Liver (tissue), 9 donors: Measurements from ENCODE around the gene NBEAL2. TPM values are rescaled to one million over a fixed set of nuclear protein-coding genes. Genes with fewer than 3 reads are reported as not detected.

ENCODE experiments used
- DNase-seq: peaks from one replicate; pipeline ENCODE4 v3.0.0-alpha.2; 2017; ENCODE audit warnings: low spot score
- H3K27ac ChIP-seq, 2 donors: one replicate each; pipeline ENCODE4 v1.7.0; 2013; ENCODE audit warnings: inconsistent platforms in 2 of 2, low read length in 2 of 2, control low read depth in 1 of 2, low read depth in 1 of 2, mild to moderate bottlenecking in 1 of 2
- H3K27me3 ChIP-seq, 4 donors: one replicate each; pipeline versions ENCODE4 v1.6.1 to v1.7.0; 2013; ENCODE audit warnings: low read length in 3 of 4, inconsistent platforms in 1 of 4, mild to moderate bottlenecking in 1 of 4, moderate library complexity in 1 of 4; ENCODE audit not compliant: control insufficient read depth in 4 of 4, insufficient read depth in 4 of 4
- H3K36me3 ChIP-seq, 4 donors: one replicate each; pipeline versions ENCODE4 v1.6.1 to v1.7.0; 2013; ENCODE audit warnings: low read length in 3 of 4, mild to moderate bottlenecking in 3 of 4, low read depth in 1 of 4, moderate library complexity in 1 of 4; ENCODE audit not compliant: control insufficient read depth in 4 of 4, insufficient read depth in 3 of 4
- H3K4me1 ChIP-seq, 4 donors: one replicate each; pipeline versions ENCODE4 v1.6.1 to v1.7.0; 2013; ENCODE audit warnings: low read length in 3 of 4, mild to moderate bottlenecking in 3 of 4, moderate library complexity in 1 of 4; ENCODE audit not compliant: control insufficient read depth in 4 of 4, insufficient read depth in 4 of 4
- H3K4me3 ChIP-seq, 3 donors: one replicate each; pipeline versions ENCODE4 v1.6.1 to v1.7.0; 2013; ENCODE audit warnings: low read length in 3 of 3, control low read depth in 1 of 3, low read depth in 1 of 3, mild to moderate bottlenecking in 1 of 3
- H3K9ac ChIP-seq, 2 donors: one replicate each; pipeline ENCODE4 v1.7.0; 2013; ENCODE audit warnings: low read length in 2 of 2, mild to moderate bottlenecking in 2 of 2, moderate library complexity in 2 of 2, control low read depth in 1 of 2, low read depth in 1 of 2
- H3K9me3 ChIP-seq, 4 donors: one replicate each; pipeline versions ENCODE4 v1.6.1 to v1.7.0; 2013; ENCODE audit warnings: low read length in 3 of 4; ENCODE audit not compliant: control insufficient read depth in 4 of 4
- EGR1 ChIP-seq, 2 donors: IDR thresholded peaks; 2 replicates each; pipeline ENCODE4 v1.6.1; 2016 to 2018; ENCODE audit warnings: antibody characterized with exemption in 2 of 2, low read depth in 2 of 2
- FOXA1 ChIP-seq: IDR thresholded peaks from 2 replicates; pipeline ENCODE4 v1.6.1; 2016; ENCODE audit warnings: antibody characterized with exemption
- FOXA2 ChIP-seq: IDR thresholded peaks from 2 replicates; pipeline ENCODE4 v1.6.1; 2016; ENCODE audit warnings: antibody characterized with exemption
- GABPA ChIP-seq, 2 donors: IDR thresholded peaks in 1 of 2; conservative IDR thresholded peaks in 1 of 2; 2 replicates each; pipeline ENCODE4 v1.6.1; 2016; ENCODE audit warnings: antibody characterized with exemption in 2 of 2, mild to moderate bottlenecking in 1 of 2, moderate library complexity in 1 of 2
- HNF4A ChIP-seq, 2 donors: conservative IDR thresholded peaks; 2 replicates each; pipeline ENCODE4 v1.6.1; 2016; ENCODE audit warnings: antibody characterized with exemption in 2 of 2, mild to moderate bottlenecking in 2 of 2
- HNF4G ChIP-seq: IDR thresholded peaks from 2 replicates; pipeline ENCODE4 v1.6.1; 2016; ENCODE audit warnings: antibody characterized with exemption
- JUND ChIP-seq, 2 donors: IDR thresholded peaks; 2 replicates each; pipeline ENCODE4 v1.6.1; 2016; ENCODE audit warnings: antibody characterized with exemption in 2 of 2
- NR2F2 ChIP-seq: IDR thresholded peaks from 2 replicates; pipeline ENCODE4 v1.6.1; 2016; ENCODE audit warnings: antibody characterized with exemption
- RAD21 ChIP-seq, 2 donors: IDR thresholded peaks; 2 replicates each; pipeline ENCODE4 v1.6.1; 2016; ENCODE audit warnings: antibody characterized with exemption in 2 of 2, mild to moderate bottlenecking in 2 of 2
- RXRA ChIP-seq, 2 donors: IDR thresholded peaks; 2 replicates each; pipeline ENCODE4 v1.6.1; 2017 to 2018; ENCODE audit warnings: antibody characterized with exemption in 2 of 2, mild to moderate bottlenecking in 1 of 2
- SP1 ChIP-seq: IDR thresholded peaks from 2 replicates; pipeline ENCODE4 v1.6.1; 2018; ENCODE audit warnings: antibody characterized with exemption, mild to moderate bottlenecking
- TAF1 ChIP-seq: conservative IDR thresholded peaks from 2 replicates; pipeline ENCODE4 v1.6.1; 2016; ENCODE audit warnings: antibody characterized with exemption, mild to moderate bottlenecking
- YY1 ChIP-seq: IDR thresholded peaks from 2 replicates; pipeline ENCODE4 v1.6.1; 2016; ENCODE audit warnings: antibody characterized with exemption, mild to moderate bottlenecking
- ZBTB33 ChIP-seq: IDR thresholded peaks from 2 replicates; pipeline ENCODE4 v1.6.1; 2016; ENCODE audit warnings: antibody characterized with exemption
- WGBS: extraction: QIAGEN DNeasy Blood & Tissue Kit; methylation state at CpG from one replicate; pipeline ENCODE4 v1.1.7; 2013; 5-methylcytosine and 5-hydroxymethylcytosine counted together
- polyA plus RNA-seq, 2 donors: library from polyadenylated mRNA; stranded (reverse) in 1 of 2; unstranded in 1 of 2; fragments of 200-250 nt in 1 of 2; fragments of >200 nt in 1 of 2; fragmentation: Nextera tagmentation in 1 of 2; extraction: Ambion mirVana in 1 of 2; gene quantifications; one replicate each; pipeline versions ENCODE4 v1.2.1 to v1.2.3, GENCODE V29; 2013 to 2015
- total RNA-seq, 2 donors: library from RNA; depleted of rRNA; stranded (reverse); fragments of >200 nt; gene quantifications; one replicate each; pipeline ENCODE4 v1.2.3, GENCODE V29; 2014
- TF ChIP-seq, protein P1 (sequence below): IDR thresholded peaks from 2 replicates; pipeline ENCODE4 v1.6.1; 2016; ENCODE audit warnings: antibody characterized with exemption
- donor health status: healthy.
- donor health status: healthy.
- donor health status: healthy.
- donor health status: healthy.
- donor health status: healthy.

The NBEAL2 gene
- total and polyA plus RNA-seq, 4 donors, result 2.0 to 20.7 (median 7.6) TPM

DNA sequence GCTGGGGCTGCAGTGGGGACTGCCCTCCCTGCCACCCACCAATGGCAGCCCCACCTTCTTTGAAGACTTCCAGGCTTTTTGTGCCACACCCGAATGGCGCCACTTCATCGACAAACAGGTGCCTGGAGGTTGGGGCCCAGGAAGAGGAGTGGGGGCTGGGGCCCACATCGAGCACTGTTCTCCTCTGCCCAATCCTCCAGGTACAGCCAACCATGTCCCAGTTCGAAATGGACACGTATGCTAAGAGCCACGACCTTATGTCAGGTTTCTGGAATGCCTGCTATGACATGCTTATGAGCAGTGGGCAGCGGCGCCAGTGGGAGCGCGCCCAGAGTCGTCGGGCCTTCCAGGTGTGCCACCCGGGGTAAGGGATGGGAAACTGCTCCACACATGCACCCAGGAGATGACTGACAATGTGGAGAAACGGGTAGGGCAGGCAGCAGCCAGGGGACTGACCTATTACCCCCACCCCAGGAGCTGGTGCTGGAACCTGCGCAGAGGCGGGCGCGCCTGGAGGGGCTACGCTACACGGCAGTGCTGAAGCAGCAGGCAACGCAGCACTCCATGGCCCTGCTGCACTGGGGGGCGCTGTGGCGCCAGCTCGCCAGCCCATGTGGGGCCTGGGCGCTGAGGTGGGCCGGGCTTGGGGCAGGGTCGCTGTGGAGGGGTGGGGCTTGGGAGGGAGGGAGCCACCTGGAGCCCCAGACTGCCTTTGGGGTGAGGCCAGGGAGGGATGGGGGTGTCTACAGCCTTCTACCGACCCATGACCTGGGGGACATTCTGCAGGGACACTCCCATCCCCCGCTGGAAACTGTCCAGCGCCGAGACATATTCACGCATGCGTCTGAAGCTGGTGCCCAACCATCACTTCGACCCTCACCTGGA, 22.9 kb downstream of the NBEAL2 start:
- H3K36me3 ChIP-seq, result peaks cover 0 to 43% (median 8%) of the 10 kb centered on the region in 4 donors
- no peak overlapping the region for H3K9ac ChIP-seq
- TF ChIP-seq EGR1 (IDR thresholded peaks at IDR 0.05; ENCODE audit: low read depth in 2 of 2) (no peak), RXRA (IDR thresholded peaks at IDR 0.05) (no peak), JUND (IDR thresholded peaks at IDR 0.05) (no peak)
- no peak for DNase-seq
- H3K4me3 ChIP-seq, result no peak overlapping the region
- H3K4me1 ChIP-seq, result peaks cover 0 to 5% (median 1%) of the 10 kb centered on the region in 4 donors
- no peaks in the 10 kb centered on the region for H3K27me3 ChIP-seq
- H3K27ac ChIP-seq, result no peak overlapping the region
- 93% methylated on average over 35 of the region's 35 CpGs for WGBS
- no peaks in the 10 kb centered on the region for H3K9me3 ChIP-seq

GRCh38 chr3:47003056-47003410, 23.6 kb downstream of the NBEAL2 start:
- no peak for DNase-seq
- peaks cover 0 to 4% (median 1%) of the 10 kb centered on the region in 4 donors for H3K4me1 ChIP-seq
- H3K27ac ChIP-seq, result no peak overlapping the region
- H3K9me3 ChIP-seq, result no peaks in the 10 kb centered on the region
- no peak for TF ChIP-seq JUND (IDR thresholded peaks at IDR 0.05)
- no peak for TF ChIP-seq HNF4G
- no peak for TF ChIP-seq YY1
- TF ChIP-seq FOXA1, result no peak
- no peak for TF ChIP-seq GABPA (IDR thresholded peaks at IDR 0.05 in 1 of 2, conservative IDR thresholded peaks at IDR 0.05 in 1 of 2)
- TF ChIP-seq, protein P1, sequence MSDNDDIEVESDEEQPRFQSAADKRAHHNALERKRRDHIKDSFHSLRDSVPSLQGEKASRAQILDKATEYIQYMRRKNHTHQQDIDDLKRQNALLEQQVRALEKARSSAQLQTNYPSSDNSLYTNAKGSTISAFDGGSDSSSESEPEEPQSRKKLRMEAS, result no peak
- TF ChIP-seq FOXA2, result no peak
- no peak for TF ChIP-seq NR2F2
- no peak for TF ChIP-seq ZBTB33
- no peak for TF ChIP-seq RAD21 (IDR thresholded peaks at IDR 0.05)
- TF ChIP-seq TAF1, result no peak
- no peak for TF ChIP-seq EGR1 (IDR thresholded peaks at IDR 0.05; ENCODE audit: low read depth in 2 of 2)
- TF ChIP-seq HNF4A (conservative IDR thresholded peaks at IDR 0.05), result no peak
- TF ChIP-seq RXRA (IDR thresholded peaks at IDR 0.05), result no peak
- no peak for TF ChIP-seq SP1
- H3K9ac ChIP-seq, result no peak overlapping the region
- H3K27me3 ChIP-seq, result no peaks in the 10 kb centered on the region
- WGBS, result 95% methylated on average over 10 of the region's 10 CpGs
- no peak overlapping the region for H3K4me3 ChIP-seq
- peaks cover 0 to 43% (median 8%) of the 10 kb centered on the region in 4 donors for H3K36me3 ChIP-seq
